HepG2 (cell line): ENCODE results near the gene BCL11B. TPM values are rescaled to one million over a fixed set of nuclear protein-coding genes. Genes with fewer than 3 reads are reported as not detected.

Experiments used
- ATAC-seq: fragments of 200-7000 bp; cut with Tn5 transposase; 3 replicates; pipeline ENCODE4 v1.9.1; 2020; ENCODE audit warnings: mild to moderate bottlenecking, moderate library complexity
- BruUV-seq: library from RNA; stranded (reverse); fragments of 400-500 nt; replicated peaks from 2 replicates; lab custom pipeline; 2021; lab: Mats Ljungman, UMichigan
- CTCF ChIA-PET: fragments of 300-600 bp; formaldehyde crosslinking; extraction: SDS; loops from one replicate; lab custom pipeline; 2021; ENCODE audit warnings: low total read pairs, inconsistent platforms, low intra/inter-chr PET ratio; lab: Yijun Ruan, JAX
- POLR2A ChIA-PET: fragments of 350-600 bp; sonication (Branson Sonifier 250); formaldehyde crosslinking; loops from one replicate; lab custom pipeline; 2020; ENCODE audit warnings: antibody characterized with exemption, inconsistent platforms; lab: Yijun Ruan, JAX
- DNase-seq: peaks from one replicate; pipeline ENCODE4 v3.0.0-alpha.2; 2015; ENCODE audit warnings: low spot score
- FAIRE-seq: peaks from 3 replicates; lab custom pipeline; 2011; peaks lifted over from hg19 to GRCh38; lab: Jason Lieb, UNC
- H2AFZ ChIP-seq: one replicate; pipeline ENCODE4 v1.6.1; 2011; ENCODE audit warnings: low read length, inconsistent platforms
- H3K27ac ChIP-seq: fragments of 300-600 bp; 3 replicates; pipeline ENCODE4 v1.8.0; 2011; ENCODE audit warnings: mixed run types, mild to moderate bottlenecking, mixed read lengths, low read length, inconsistent platforms; ENCODE audit not compliant: insufficient read depth; ENCODE audit errors: extremely low read length
- H3K27me3 ChIP-seq, 2 experiments: fragments of 200-600 bp in 1 of 2; 2 replicates in 1 of 2; 3 replicates in 1 of 2; pipeline versions ENCODE4 v1.6.0 to v1.8.0; 2011; ENCODE audit warnings: low read length in 2 of 2, mild to moderate bottlenecking in 2 of 2, moderate library complexity in 2 of 2, inconsistent platforms in 1 of 2; ENCODE audit not compliant: insufficient read depth in 2 of 2, control insufficient read depth in 1 of 2
- H3K36me3 ChIP-seq, 2 experiments: fragments of 200-600 bp in 1 of 2; replicated peaks in 1 of 2; 2 replicates in 1 of 2; 3 replicates in 1 of 2; pipeline versions ENCODE4 v1.5.1 to v1.8.0; 2011; ENCODE audit warnings: low read length in 2 of 2, inconsistent platforms in 1 of 2; ENCODE audit not compliant: insufficient read depth in 2 of 2, control insufficient read depth in 1 of 2
- H3K4me1 ChIP-seq: 2 replicates; pipeline ENCODE4 v1.5.1; 2012; ENCODE audit warnings: low read length, inconsistent platforms; ENCODE audit not compliant: insufficient read depth
- H3K4me2 ChIP-seq: 2 replicates; pipeline ENCODE4 v1.6.0; 2011; ENCODE audit warnings: low read depth, low read length, inconsistent platforms
- H3K4me3 ChIP-seq, 3 experiments: fragments of 200-600 bp in 1 of 3; sonication (generic), shearing (Covaris generic) in 1 of 3; replicated peaks in 1 of 3; 2 replicates each; pipeline ENCODE4 v1.5.1; 2011 to 2016; ENCODE audit warnings: low read length in 3 of 3, inconsistent platforms in 2 of 3, low read depth in 2 of 3, mild to moderate bottlenecking in 2 of 3, control low read depth in 1 of 3, mixed read lengths in 1 of 3; ENCODE audit not compliant: insufficient read depth in 1 of 3
- H3K79me2 ChIP-seq: one replicate; pipeline ENCODE4 v1.6.1; 2011; ENCODE audit warnings: low read length, inconsistent platforms; ENCODE audit not compliant: insufficient read depth
- H3K9ac ChIP-seq: 2 replicates; pipeline ENCODE4 v1.6.0; 2011; ENCODE audit warnings: mild to moderate bottlenecking, low read depth, low read length, inconsistent platforms; ENCODE audit not compliant: insufficient read depth
- H3K9me3 ChIP-seq: 2 replicates; pipeline ENCODE4 v1.5.1; 2012; ENCODE audit warnings: mild to moderate bottlenecking, low read length
- H4K20me1 ChIP-seq: 2 replicates; pipeline ENCODE4 v1.6.0; 2011; ENCODE audit warnings: inconsistent platforms, mild to moderate bottlenecking, low read length, moderate library complexity; ENCODE audit not compliant: insufficient read depth
- ATF7 ChIP-seq, 2 experiments: fragments of 450-650 bp in 1 of 2; sonication (generic) in 1 of 2; formaldehyde crosslinking in 1 of 2; IDR thresholded peaks; 2 replicates each; pipeline versions ENCODE4 v1.4.0 to v1.6.1; 2016 to 2020; ENCODE audit warnings: antibody characterized with exemption in 1 of 2, mild to moderate bottlenecking in 1 of 2, missing genetic modification reagents in 1 of 2
- E2F5 ChIP-seq: sonication (generic); formaldehyde crosslinking; conservative IDR thresholded peaks from 2 replicates; pipeline ENCODE4 v1.4.0; 2020; ENCODE audit warnings: missing genetic modification reagents
- EHMT2 ChIP-seq: fragments of 200-600 bp; sonication (generic); IDR thresholded peaks from 2 replicates; pipeline ENCODE4 v1.7.0; 2017; ENCODE audit warnings: antibody characterized with exemption, low read depth, low read length, borderline replicate concordance
- HMGA1 ChIP-seq: sonication (generic); formaldehyde crosslinking; conservative IDR thresholded peaks from 2 replicates; pipeline ENCODE4 v1.4.0; 2020; ENCODE audit warnings: missing genetic modification reagents
- MIER3 ChIP-seq: IDR thresholded peaks from 2 replicates; pipeline ENCODE4 v1.6.1; 2016; ENCODE audit warnings: missing compliant biosample characterization, borderline replicate concordance
- NR2F2 ChIP-seq: IDR thresholded peaks from 2 replicates; pipeline ENCODE4 v1.6.1; 2012; ENCODE audit warnings: low read depth, inconsistent platforms, borderline replicate concordance
- PCBP1 ChIP-seq: fragments of 200-400 bp; formaldehyde crosslinking; IDR thresholded peaks from 2 replicates; pipeline ENCODE4 v1.6.1; 2017; ENCODE audit warnings: mild to moderate bottlenecking, low read depth, low read length, borderline replicate concordance
- SP4 ChIP-seq: sonication (generic); formaldehyde crosslinking; IDR thresholded peaks from 2 replicates; pipeline ENCODE4 v1.8.1; 2023; ENCODE audit warnings: mild to moderate bottlenecking, missing genetic modification reagents
- ZBTB3 ChIP-seq: sonication (generic); formaldehyde crosslinking; IDR thresholded peaks from 2 replicates; pipeline ENCODE4 v1.4.0; 2020; ENCODE audit warnings: low read depth, mild to moderate bottlenecking, moderate library complexity, missing genetic modification reagents, borderline replicate concordance
- ZBTB7A ChIP-seq: sonication (generic); formaldehyde crosslinking; IDR thresholded peaks from 2 replicates; pipeline ENCODE4 v1.8.0; 2022; ENCODE audit warnings: mild to moderate bottlenecking, missing genetic modification reagents
- ZFP90 ChIP-seq: sonication (generic); formaldehyde crosslinking; IDR thresholded peaks from 2 replicates; pipeline ENCODE4 v1.8.0; 2022; ENCODE audit warnings: missing genetic modification reagents, mild to moderate bottlenecking, inconsistent platforms, borderline replicate concordance
- ZFP91 ChIP-seq: sonication (generic); formaldehyde crosslinking; IDR thresholded peaks from 2 replicates; pipeline ENCODE4 v1.9.0; 2022; ENCODE audit warnings: missing genetic modification reagents, mild to moderate bottlenecking, borderline replicate concordance
- ZNF280D ChIP-seq: sonication (generic); formaldehyde crosslinking; IDR thresholded peaks from 2 replicates; pipeline ENCODE4 v1.5.1; 2020; ENCODE audit warnings: mild to moderate bottlenecking, missing genetic modification reagents
- ZNF451 ChIP-seq: sonication (generic); formaldehyde crosslinking; IDR thresholded peaks from 2 replicates; pipeline ENCODE4 v1.5.0; 2020; ENCODE audit warnings: mild to moderate bottlenecking, missing genetic modification reagents
- ZNF496 ChIP-seq: sonication (generic); formaldehyde crosslinking; IDR thresholded peaks from 2 replicates; pipeline ENCODE4 v1.8.1; 2023; ENCODE audit warnings: mild to moderate bottlenecking, moderate library complexity, missing genetic modification reagents; ENCODE audit not compliant: insufficient replicate concordance
- WGBS: methylation state at CpG from one replicate; pipeline ENCODE4 v1.1.6; 2017; ENCODE audit warnings: low lambda C conversion rate; 5-methylcytosine and 5-hydroxymethylcytosine counted together
- in situ Hi-C: cut with HindIII; loops from 2 replicates; pipeline ENCODE4 v1.10.0; 2017; ENCODE audit warnings: low pct_unique_long_range_greater_than_20kb; ENCODE audit not compliant: extremely low pct_ligation_motif_present
- intact Hi-C: fragments of 100-400 bp; cut with micrococcal nuclease; formaldehyde crosslinking; loops from one replicate; pipeline ENCODE4 v1.10.0; 2022; ENCODE audit not compliant: unreplicated experiment
- polyA plus RNA-seq, 8 experiments: library from polyadenylated mRNA; depleted of rRNA in 3 of 8; stranded (reverse) in 7 of 8; unstranded in 1 of 8; fragments of >200 nt; fragmentation: Illumina TruSeq in 4 of 8; extraction: Trizol in 4 of 8; gene quantifications; 2 replicates each; pipeline versions ENCODE4 v1.2.1 to v1.2.3, GENCODE V29; 2011 to 2016; ENCODE audit warnings: low read depth in 4 of 8, missing spikeins in 1 of 8, mixed read lengths in 1 of 8; ENCODE audit not compliant: insufficient read depth in 1 of 8
- total RNA-seq, 5 experiments: library from RNA; depleted of rRNA; stranded (reverse); fragments of >200 nt; fragmentation: Illumina TruSeq; extraction: Trizol; gene quantifications; 2 replicates each; pipeline ENCODE4 v1.2.3, GENCODE V29; 2016; ENCODE audit warnings: low read depth in 1 of 5

BCL11B gene
- total and polyA plus RNA-seq, 2 of the 13 experiments (the other 11 are each of a cell fraction or from before 2014, with no cell fraction given) = not detected

GRCh38 chr14:99288948-99289347, 17.0 kb upstream of the BCL11B start:
- ChIA-PET POLR2A (no interaction called here), CTCF (no interaction called here)
- Histone ChIP-seq H2AFZ (no peak overlapping the region), H3K4me1 (no peaks in the 10 kb centered on the region), H3K4me3 (no peak overlapping the region), H3K36me3 (no peaks in the 10 kb centered on the region), H3K79me2 (no peaks in the 10 kb centered on the region), H4K20me1 (no peaks in the 10 kb centered on the region), H3K9me3 (no peaks in the 10 kb centered on the region), H3K9ac (no peak overlapping the region), H3K27ac (no peak overlapping the region), H3K27me3 (peaks cover 1 to 30% of the 10 kb centered on the region in 2 experiments; a peak in 3 of 5 replicates), H3K4me2 (no peak overlapping the region)
- intact Hi-C loops = no loop called here
- in situ Hi-C loops = no loop called here
- TF ChIP-seq ZBTB3 (CRISPR knock-in tag) (no peak), E2F5 (CRISPR knock-in tag) (no peak), ATF7 (IDR thresholded peaks at IDR 0.05) (no peak), ATF7 (CRISPR knock-in tag; IDR thresholded peaks at IDR 0.05) (no peak), SP4 (CRISPR knock-in tag) (no peak), PCBP1 (no peak), ZNF451 (CRISPR knock-in tag) (no peak), EHMT2 (no peak), ZFP90 (CRISPR knock-in tag) (no peak), ZNF280D (no peak), HMGA1 (CRISPR knock-in tag) (no peak), ZFP91 (CRISPR knock-in tag) (no peak), ZNF496 (CRISPR knock-in tag) (no peak), MIER3 (CRISPR knock-in tag) (no peak), ZBTB7A (CRISPR knock-in tag) (no peak), NR2F2 (no peak)
- no peak for ATAC-seq
- DNase-seq = no peak
- FAIRE-seq = no peak
- WGBS = 72% methylated on average over 4 of the region's 5 CpGs
- no TSS peak for BruUV-seq
